ENCODE results near the gene PDE3A. TPM values are rescaled to one million over a fixed set of nuclear protein-coding genes. Genes with fewer than 3 reads are reported as not detected.

The PDE3A gene
- total RNA-seq, 1 donor from 2014 or later = 0.14 TPM

GRCh38 chr12:20567413-20567812, 199.1 kb downstream of the PDE3A start:
- Mint-ChIP-seq H3K4me3 (ENCODE audit: low read depth) (no peak overlapping the region), H3K27ac (no peak overlapping the region), H3K4me1 (ENCODE audit: low read depth) (no peaks in the 10 kb centered on the region), H3K27me3 (ENCODE audit: low read depth) (no peaks in the 10 kb centered on the region), H3K36me3 (ENCODE audit: low read depth) (no peaks in the 10 kb centered on the region), H3K9me3 (no peaks in the 10 kb centered on the region)
- DNase-seq (ENCODE audit: low spot score) = no peak
- intact Hi-C loops (cut with micrococcal nuclease) = no loop called here

- no peaks in the 10 kb centered on the region for H3K4me1 Mint-ChIP-seq (ENCODE audit: low read depth)
- H3K27me3 Mint-ChIP-seq (ENCODE audit: low read depth) = no peaks in the 10 kb centered on the region
- H3K9me3 Mint-ChIP-seq = no peaks in the 10 kb centered on the region
- intact Hi-C loops (cut with micrococcal nuclease) = no loop called here
- no peak overlapping the region for H3K27ac Mint-ChIP-seq
- DNase-seq (ENCODE audit: low spot score) = no peak
- no peak overlapping the region for H3K4me3 Mint-ChIP-seq (ENCODE audit: low read depth)
- H3K36me3 Mint-ChIP-seq (ENCODE audit: low read depth) = no peaks in the 10 kb centered on the region
Measured at GRCh38 chr12:20572451-20572850, 204.1 kb downstream of the PDE3A start.

GRCh38 chr12:20576528-20576927, 208.2 kb downstream of the PDE3A start:
- Mint-ChIP-seq H3K9me3 (no peaks in the 10 kb centered on the region), H3K36me3 (ENCODE audit: low read depth) (no peaks in the 10 kb centered on the region), H3K4me1 (ENCODE audit: low read depth) (no peaks in the 10 kb centered on the region), H3K4me3 (ENCODE audit: low read depth) (no peak overlapping the region), H3K27me3 (ENCODE audit: low read depth) (no peaks in the 10 kb centered on the region), H3K27ac (no peak overlapping the region)
- DNase-seq (ENCODE audit: low spot score) = no peak
- intact Hi-C loops (cut with micrococcal nuclease) = no loop called here

- Mint-ChIP-seq H3K9me3 (no peaks in the 10 kb centered on the region), H3K27me3 (ENCODE audit: low read depth) (no peaks in the 10 kb centered on the region), H3K36me3 (ENCODE audit: low read depth) (no peaks in the 10 kb centered on the region), H3K4me1 (ENCODE audit: low read depth) (no peaks in the 10 kb centered on the region), H3K4me3 (ENCODE audit: low read depth) (no peak overlapping the region), H3K27ac (no peak overlapping the region)
- no peak for DNase-seq (ENCODE audit: low spot score)
- intact Hi-C loops (cut with micrococcal nuclease) = no loop called here
Measured at GRCh38 chr12:20577054-20577453, 208.7 kb downstream of the PDE3A start.

- H3K4me1 Mint-ChIP-seq (ENCODE audit: low read depth) = no peaks in the 10 kb centered on the region
- intact Hi-C loops (cut with micrococcal nuclease) = no loop called here
- H3K27me3 Mint-ChIP-seq (ENCODE audit: low read depth) = no peaks in the 10 kb centered on the region
- no peaks in the 10 kb centered on the region for H3K36me3 Mint-ChIP-seq (ENCODE audit: low read depth)
- H3K27ac Mint-ChIP-seq = no peak overlapping the region
- H3K4me3 Mint-ChIP-seq (ENCODE audit: low read depth) = no peak overlapping the region
- DNase-seq (ENCODE audit: low spot score) = no peak
- H3K9me3 Mint-ChIP-seq = no peaks in the 10 kb centered on the region
Measured at GRCh38 chr12:20578142-20578541, 209.8 kb downstream of the PDE3A start.

- DNase-seq (ENCODE audit: low spot score) = no peak
- H3K9me3 Mint-ChIP-seq = no peaks in the 10 kb centered on the region
- H3K4me1 Mint-ChIP-seq (ENCODE audit: low read depth) = no peaks in the 10 kb centered on the region
- H3K36me3 Mint-ChIP-seq (ENCODE audit: low read depth) = no peaks in the 10 kb centered on the region
- intact Hi-C loops (cut with micrococcal nuclease) = no loop called here
- H3K27me3 Mint-ChIP-seq (ENCODE audit: low read depth) = no peaks in the 10 kb centered on the region
- H3K27ac Mint-ChIP-seq = no peak overlapping the region
- H3K4me3 Mint-ChIP-seq (ENCODE audit: low read depth) = no peak overlapping the region
Measured at GRCh38 chr12:20585055-20585625, 216.8 kb downstream of the PDE3A start.

GRCh38 chr12:20585913-20586312, 217.6 kb downstream of the PDE3A start:
- Mint-ChIP-seq H3K4me1 (ENCODE audit: low read depth) (no peaks in the 10 kb centered on the region), H3K9me3 (no peaks in the 10 kb centered on the region), H3K27ac (no peak overlapping the region), H3K4me3 (ENCODE audit: low read depth) (no peak overlapping the region), H3K36me3 (ENCODE audit: low read depth) (no peaks in the 10 kb centered on the region), H3K27me3 (ENCODE audit: low read depth) (no peaks in the 10 kb centered on the region)
- no peak for DNase-seq (ENCODE audit: low spot score)
- intact Hi-C loops (cut with micrococcal nuclease) = no loop called here

GRCh38 chr12:20588042-20588441, 219.7 kb downstream of the PDE3A start:
- Mint-ChIP-seq H3K36me3 (ENCODE audit: low read depth) (no peaks in the 10 kb centered on the region), H3K9me3 (no peaks in the 10 kb centered on the region), H3K4me1 (ENCODE audit: low read depth) (no peaks in the 10 kb centered on the region), H3K4me3 (ENCODE audit: low read depth) (no peak overlapping the region), H3K27me3 (ENCODE audit: low read depth) (no peaks in the 10 kb centered on the region), H3K27ac (no peak overlapping the region)
- intact Hi-C loops (cut with micrococcal nuclease) = no loop called here
- no peak for DNase-seq (ENCODE audit: low spot score)

- no peak overlapping the region for H3K27ac Mint-ChIP-seq
- intact Hi-C loops (cut with micrococcal nuclease) = no loop called here
- no peak for DNase-seq (ENCODE audit: low spot score)
- H3K4me1 Mint-ChIP-seq (ENCODE audit: low read depth) = no peaks in the 10 kb centered on the region
- no peaks in the 10 kb centered on the region for H3K27me3 Mint-ChIP-seq (ENCODE audit: low read depth)
- H3K36me3 Mint-ChIP-seq (ENCODE audit: low read depth) = no peaks in the 10 kb centered on the region
- no peaks in the 10 kb centered on the region for H3K9me3 Mint-ChIP-seq
- H3K4me3 Mint-ChIP-seq (ENCODE audit: low read depth) = no peak overlapping the region
Measured at GRCh38 chr12:20590570-20590969, 222.2 kb downstream of the PDE3A start.

- no peak overlapping the region for H3K4me3 Mint-ChIP-seq (ENCODE audit: low read depth)
Measured at GRCh38 chr12:20592556-20592955, 224.2 kb downstream of the PDE3A start.

GRCh38 chr12:20593611-20594010, 225.3 kb downstream of the PDE3A start:
- Mint-ChIP-seq H3K9me3 (no peaks in the 10 kb centered on the region), H3K27me3 (ENCODE audit: low read depth) (no peaks in the 10 kb centered on the region), H3K36me3 (ENCODE audit: low read depth) (no peaks in the 10 kb centered on the region), H3K4me3 (ENCODE audit: low read depth) (no peak overlapping the region), H3K4me1 (ENCODE audit: low read depth) (no peaks in the 10 kb centered on the region), H3K27ac (no peak overlapping the region)
- DNase-seq (ENCODE audit: low spot score) = no peak
- intact Hi-C loops (cut with micrococcal nuclease) = no loop called here

More at GRCh38 chr12:20592556-20592955, 224.2 kb downstream of the PDE3A start:
- Mint-ChIP-seq H3K27me3 (ENCODE audit: low read depth) (no peaks in the 10 kb centered on the region), H3K4me1 (ENCODE audit: low read depth) (no peaks in the 10 kb centered on the region), H3K36me3 (ENCODE audit: low read depth) (no peaks in the 10 kb centered on the region), H3K27ac (no peak overlapping the region), H3K9me3 (no peaks in the 10 kb centered on the region)
- intact Hi-C loops (cut with micrococcal nuclease) = no loop called here
- DNase-seq (ENCODE audit: low spot score) = no peak

GRCh38 chr12:20596061-20596460, 227.7 kb downstream of the PDE3A start:
- H3K27me3 Mint-ChIP-seq (ENCODE audit: low read depth) = no peaks in the 10 kb centered on the region
- no peak overlapping the region for H3K4me3 Mint-ChIP-seq (ENCODE audit: low read depth)
- no peaks in the 10 kb centered on the region for H3K9me3 Mint-ChIP-seq
- no peaks in the 10 kb centered on the region for H3K36me3 Mint-ChIP-seq (ENCODE audit: low read depth)
- no peaks in the 10 kb centered on the region for H3K4me1 Mint-ChIP-seq (ENCODE audit: low read depth)
- no peak overlapping the region for H3K27ac Mint-ChIP-seq
- intact Hi-C loops (cut with micrococcal nuclease) = no loop called here
- no peak for DNase-seq (ENCODE audit: low spot score)

GRCh38 chr12:20599757-20600156, 231.4 kb downstream of the PDE3A start:
- intact Hi-C loops (cut with micrococcal nuclease) = no loop called here
- Mint-ChIP-seq H3K27me3 (ENCODE audit: low read depth) (no peaks in the 10 kb centered on the region), H3K4me3 (ENCODE audit: low read depth) (no peak overlapping the region), H3K27ac (no peak overlapping the region), H3K4me1 (ENCODE audit: low read depth) (no peaks in the 10 kb centered on the region), H3K36me3 (ENCODE audit: low read depth) (no peaks in the 10 kb centered on the region), H3K9me3 (no peaks in the 10 kb centered on the region)
- no peak for DNase-seq (ENCODE audit: low spot score)

GRCh38 chr12:20601668-20602280, 233.4 kb downstream of the PDE3A start:
- intact Hi-C loops (cut with micrococcal nuclease) = no loop called here
- Mint-ChIP-seq H3K36me3 (ENCODE audit: low read depth) (no peaks in the 10 kb centered on the region), H3K9me3 (no peaks in the 10 kb centered on the region), H3K27me3 (ENCODE audit: low read depth) (no peaks in the 10 kb centered on the region), H3K4me3 (ENCODE audit: low read depth) (no peak overlapping the region), H3K27ac (no peak overlapping the region), H3K4me1 (ENCODE audit: low read depth) (no peaks in the 10 kb centered on the region)
- no peak for DNase-seq (ENCODE audit: low spot score)

All from activated T-helper 2 cell treated with anti-CD3 and anti-CD28 coated beads, Interferon-gamma antibody, Interleukin-2, Interleukin-4, amounts not matched to agents 10 μg/mL and 5 μg/mL and 100 μg/mL, durations not matched to agents 14 hours and 24 hours and 36 hours (primary cell).